Neural cell (in vitro differentiated cells): Measurements from ENCODE around the gene CDYL.

Source experiments
- CTCF ChIP-seq: fragments of 450-650 bp; IDR thresholded peaks from 2 replicates; pipeline ENCODE4 v1.5.1; 2014; ENCODE audit warnings: antibody characterized with exemption, mild to moderate bottlenecking, moderate library complexity; ENCODE audit not compliant: poor library complexity, severe bottlenecking
- EP300 ChIP-seq: fragments of 450-650 bp; conservative IDR thresholded peaks from 2 replicates; pipeline ENCODE4 v1.6.1; 2014; ENCODE audit warnings: antibody characterized with exemption, mild to moderate bottlenecking, moderate library complexity; ENCODE audit not compliant: poor library complexity, severe bottlenecking
- EZH2 ChIP-seq: fragments of 200-600, 300-800 bp; shearing (Covaris generic), sonication (generic); IDR thresholded peaks from 2 replicates; pipeline ENCODE4 v1.6.1; 2014; ENCODE audit warnings: antibody characterized with exemption, low read length, borderline replicate concordance, mild to moderate bottlenecking; ENCODE audit not compliant: insufficient read depth, poor library complexity, severe bottlenecking
- POLR2AphosphoS5 ChIP-seq: IDR thresholded peaks from 2 replicates; pipeline ENCODE4 v1.6.1; 2012
- TF ChIP-seq, protein P1 (sequence below): IDR thresholded peaks from 2 replicates; pipeline ENCODE4 v1.6.1; 2012; ENCODE audit warnings: borderline replicate concordance

GRCh38 chr6:4822476-4822875 lies 46.3 kb downstream of the CDYL start:
- no peak for TF ChIP-seq CTCF
- no peak for TF ChIP-seq POLR2AphosphoS5
- no peak for TF ChIP-seq EP300
- no peak for TF ChIP-seq EZH2
- TF ChIP-seq, protein P1, sequence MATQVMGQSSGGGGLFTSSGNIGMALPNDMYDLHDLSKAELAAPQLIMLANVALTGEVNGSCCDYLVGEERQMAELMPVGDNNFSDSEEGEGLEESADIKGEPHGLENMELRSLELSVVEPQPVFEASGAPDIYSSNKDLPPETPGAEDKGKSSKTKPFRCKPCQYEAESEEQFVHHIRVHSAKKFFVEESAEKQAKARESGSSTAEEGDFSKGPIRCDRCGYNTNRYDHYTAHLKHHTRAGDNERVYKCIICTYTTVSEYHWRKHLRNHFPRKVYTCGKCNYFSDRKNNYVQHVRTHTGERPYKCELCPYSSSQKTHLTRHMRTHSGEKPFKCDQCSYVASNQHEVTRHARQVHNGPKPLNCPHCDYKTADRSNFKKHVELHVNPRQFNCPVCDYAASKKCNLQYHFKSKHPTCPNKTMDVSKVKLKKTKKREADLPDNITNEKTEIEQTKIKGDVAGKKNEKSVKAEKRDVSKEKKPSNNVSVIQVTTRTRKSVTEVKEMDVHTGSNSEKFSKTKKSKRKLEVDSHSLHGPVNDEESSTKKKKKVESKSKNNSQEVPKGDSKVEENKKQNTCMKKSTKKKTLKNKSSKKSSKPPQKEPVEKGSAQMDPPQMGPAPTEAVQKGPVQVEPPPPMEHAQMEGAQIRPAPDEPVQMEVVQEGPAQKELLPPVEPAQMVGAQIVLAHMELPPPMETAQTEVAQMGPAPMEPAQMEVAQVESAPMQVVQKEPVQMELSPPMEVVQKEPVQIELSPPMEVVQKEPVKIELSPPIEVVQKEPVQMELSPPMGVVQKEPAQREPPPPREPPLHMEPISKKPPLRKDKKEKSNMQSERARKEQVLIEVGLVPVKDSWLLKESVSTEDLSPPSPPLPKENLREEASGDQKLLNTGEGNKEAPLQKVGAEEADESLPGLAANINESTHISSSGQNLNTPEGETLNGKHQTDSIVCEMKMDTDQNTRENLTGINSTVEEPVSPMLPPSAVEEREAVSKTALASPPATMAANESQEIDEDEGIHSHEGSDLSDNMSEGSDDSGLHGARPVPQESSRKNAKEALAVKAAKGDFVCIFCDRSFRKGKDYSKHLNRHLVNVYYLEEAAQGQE: no peak
